Neuronal stem cell (in vitro differentiated cells): ENCODE data around the gene UNCX.
"Not testable (repeated sequence)": the region's sequence is repeated elsewhere in the genome, so short reads cannot be mapped to it uniquely, and the experiment has no call there.

Source experiments
- DNase-seq: peaks from one replicate; pipeline ENCODE4 v3.0.0-alpha.2; 2013; ENCODE audit warnings: low spot score
- H2AFZ ChIP-seq: one replicate; pipeline ENCODE4 v1.6.1; 2013; ENCODE audit warnings: mild to moderate bottlenecking, low read length, inconsistent platforms
- H2AK5ac ChIP-seq: 2 replicates; pipeline ENCODE4 v1.6.1; 2013; ENCODE audit warnings: low read depth, mild to moderate bottlenecking, inconsistent platforms, low read length, moderate library complexity, mixed read lengths
- H2BK120ac ChIP-seq: 2 replicates; pipeline ENCODE4 v1.6.1; 2013; ENCODE audit warnings: low read depth, mild to moderate bottlenecking, inconsistent platforms, low read length, moderate library complexity, mixed read lengths
- H2BK12ac ChIP-seq: one replicate; pipeline ENCODE4 v1.6.1; 2013; ENCODE audit warnings: low read length, inconsistent platforms
- H2BK15ac ChIP-seq: 2 replicates; pipeline ENCODE4 v1.6.1; 2013; ENCODE audit warnings: mild to moderate bottlenecking, low read length, inconsistent platforms, mixed read lengths
- H2BK5ac ChIP-seq: one replicate; pipeline ENCODE4 v1.6.1; 2013; ENCODE audit warnings: inconsistent platforms, mild to moderate bottlenecking, low read length, moderate library complexity
- H3K14ac ChIP-seq: one replicate; pipeline ENCODE4 v1.6.1; 2013; ENCODE audit warnings: low read length, inconsistent platforms
- H3K18ac ChIP-seq: 2 replicates; pipeline ENCODE4 v1.6.1; 2013; ENCODE audit warnings: low read length, inconsistent platforms
- H3K23ac ChIP-seq: 2 replicates; pipeline ENCODE4 v1.6.1; 2013; ENCODE audit warnings: low read depth, mild to moderate bottlenecking, mixed read lengths, low read length, inconsistent platforms; ENCODE audit not compliant: poor library complexity
- H3K27ac ChIP-seq: replicated peaks from 3 replicates; pipeline ENCODE4 v1.5.1; 2013; ENCODE audit warnings: low read length, inconsistent platforms
- H3K27me3 ChIP-seq, 3 experiments: 2 replicates each; pipeline ENCODE4 v1.6.1; 2013; ENCODE audit warnings: low read length in 3 of 3, mild to moderate bottlenecking in 2 of 3, inconsistent platforms in 1 of 3, low read depth in 1 of 3, mixed read lengths in 1 of 3, moderate library complexity in 1 of 3; ENCODE audit not compliant: control insufficient read depth in 3 of 3, insufficient read depth in 3 of 3
- H3K36me3 ChIP-seq, 2 donors: replicated peaks in 1 of 2; 2 replicates each; pipeline ENCODE4 v1.6.1; 2013; ENCODE audit warnings: low read length in 2 of 2; ENCODE audit not compliant: control insufficient read depth in 2 of 2, insufficient read depth in 2 of 2
- H3K4ac ChIP-seq: 2 replicates; pipeline ENCODE4 v1.6.1; 2013; ENCODE audit warnings: inconsistent platforms, mild to moderate bottlenecking, low read length, moderate library complexity
- H3K4me1 ChIP-seq, 2 donors: 1 replicate in 1 of 2; 2 replicates in 1 of 2; pipeline ENCODE4 v1.6.1; 2013; ENCODE audit warnings: low read length in 2 of 2, low read depth in 1 of 2; ENCODE audit not compliant: control insufficient read depth in 2 of 2, insufficient read depth in 1 of 2
- H3K4me2 ChIP-seq: one replicate; pipeline ENCODE4 v1.6.1; 2013; ENCODE audit warnings: mild to moderate bottlenecking, low read length, inconsistent platforms; ENCODE audit not compliant: insufficient read depth, poor library complexity, severe bottlenecking
- H3K4me3 ChIP-seq, 2 donors: 2 replicates each; pipeline ENCODE4 v1.5.1; 2013; ENCODE audit warnings: low read length in 2 of 2, mild to moderate bottlenecking in 2 of 2, inconsistent platforms in 1 of 2, moderate library complexity in 1 of 2
- H3K79me1 ChIP-seq: one replicate; pipeline ENCODE4 v1.6.1; 2013; ENCODE audit warnings: low read depth, mild to moderate bottlenecking, inconsistent platforms, low read length, moderate library complexity
- H3K9ac ChIP-seq: one replicate; pipeline ENCODE4 v1.6.1; 2013; ENCODE audit warnings: mild to moderate bottlenecking, low read depth, low read length, inconsistent platforms; ENCODE audit not compliant: poor library complexity
- H3K9me3 ChIP-seq, 2 donors: replicated peaks in 1 of 2; 2 replicates each; pipeline versions ENCODE3 to v1.6.1; 2013; ENCODE audit warnings: low read length in 2 of 2, mild to moderate bottlenecking in 2 of 2, inconsistent platforms in 1 of 2, low read depth in 1 of 2, mixed read lengths in 1 of 2, moderate library complexity in 1 of 2; ENCODE audit not compliant: control insufficient read depth in 2 of 2, insufficient read depth in 1 of 2
- H4K8ac ChIP-seq: one replicate; pipeline ENCODE4 v1.6.1; 2013; ENCODE audit warnings: low read depth, mild to moderate bottlenecking, inconsistent platforms, low read length, moderate library complexity
- H4K91ac ChIP-seq: one replicate; pipeline ENCODE4 v1.6.1; 2013; ENCODE audit warnings: low read length, low read depth, mild to moderate bottlenecking, inconsistent platforms; ENCODE audit not compliant: poor library complexity
- WGBS, 2 donors: extraction: QIAGEN DNeasy Blood & Tissue Kit; methylation state at CpG; one replicate each; pipeline ENCODE4 v1.1.7; 2013; ENCODE audit warnings: missing lambda C conversion rate in 2 of 2, mixed read lengths in 1 of 2; ENCODE audit not compliant: insufficient read length in 2 of 2, insufficient replicate concordance in 1 of 2; ENCODE audit errors: extremely low coverage in 2 of 2; 5-methylcytosine and 5-hydroxymethylcytosine counted together

UNCX gene

GRCh38 chr7:1279041-1279440 is 46.4 kb downstream of the UNCX start:
- H3K4me2 ChIP-seq: no peak overlapping the region
- no peaks in the 10 kb centered on the region for H3K36me3 ChIP-seq
- no peak overlapping the region for H3K4me3 ChIP-seq
- peak overlapping the region; percentile 19 for H2AK5ac ChIP-seq
- no peak overlapping the region for H3K4ac ChIP-seq
- no peak overlapping the region for H3K23ac ChIP-seq
- no peak overlapping the region for H4K91ac ChIP-seq
- no peak overlapping the region for H2BK5ac ChIP-seq
- no peak overlapping the region for H4K8ac ChIP-seq
- no peak overlapping the region for H3K14ac ChIP-seq
- H3K18ac ChIP-seq: no peak overlapping the region
- peak overlapping the region; percentile 55 for H2BK15ac ChIP-seq
- peak overlapping the region; percentile 50 for H3K9ac ChIP-seq
- H2BK120ac ChIP-seq: no peak overlapping the region
- no peak overlapping the region for H2BK12ac ChIP-seq
- no CpG with 5 or more reads among the region's 16 CpGs for WGBS, 2 donors
- H3K79me1 ChIP-seq: peaks cover 2% of the 10 kb centered on the region
- no peak for DNase-seq
- H3K9me3 ChIP-seq: peaks cover 0 to 5% of the 10 kb centered on the region in 2 donors
- H3K27ac ChIP-seq: no peak overlapping the region
- H2AFZ ChIP-seq: no peak overlapping the region
- peaks cover 0 to 2% (median 0%) of the 10 kb centered on the region in 3 experiments for H3K27me3 ChIP-seq
- H3K4me1 ChIP-seq: peaks cover 0 to 3% of the 10 kb centered on the region in 2 donors

GRCh38 chr7:1279895-1280294 is 47.2 kb downstream of the UNCX start:
- H2BK12ac ChIP-seq, H3K4me2 ChIP-seq, H2BK5ac ChIP-seq, H2BK15ac ChIP-seq, DNase-seq, H3K14ac ChIP-seq, H2AK5ac ChIP-seq, H3K9ac ChIP-seq, H3K36me3 ChIP-seq, H4K91ac ChIP-seq, H3K4me3 ChIP-seq, H3K23ac ChIP-seq, H3K79me1 ChIP-seq, H4K8ac ChIP-seq, H3K18ac ChIP-seq, H3K9me3 ChIP-seq, H3K4ac ChIP-seq, H3K27ac ChIP-seq, H2BK120ac ChIP-seq, H2AFZ ChIP-seq, H3K4me1 ChIP-seq: not testable (repeated sequence)
- no CpG with 5 or more reads among the region's 4 CpGs for WGBS, 2 donors
- peaks cover 0 to 10% (median 0%) of the 10 kb centered on the region in 3 experiments for H3K27me3 ChIP-seq

GRCh38 chr7:1281068-1281467 is 48.4 kb downstream of the UNCX start:
- Histone ChIP-seq H3K9ac (no peak overlapping the region), H2BK5ac (no peak overlapping the region), H3K79me1 (no peaks in the 10 kb centered on the region), H4K91ac (no peak overlapping the region), H2AFZ (no peak overlapping the region), H3K27ac (no peak overlapping the region), H3K27me3 (peaks cover 0 to 21% (median 0%) of the 10 kb centered on the region in 3 experiments), H4K8ac (no peak overlapping the region), H3K4me3 (no peak overlapping the region), H3K14ac (no peak overlapping the region), H3K23ac (no peak overlapping the region), H3K18ac (no peak overlapping the region), H3K36me3 (no peaks in the 10 kb centered on the region), H2BK12ac (no peak overlapping the region), H2AK5ac (no peak overlapping the region), H3K4ac (no peak overlapping the region), H3K4me2 (no peak overlapping the region), H2BK15ac (no peak overlapping the region), H3K4me1 (no peaks in the 10 kb centered on the region), H2BK120ac (no peak overlapping the region), H3K9me3 (peaks cover 0 to 5% of the 10 kb centered on the region in 2 donors)
- no CpG with 5 or more reads among the region's 13 CpGs for WGBS, 2 donors
- no peak for DNase-seq

- Histone ChIP-seq H3K79me1 (no peaks in the 10 kb centered on the region), H2AFZ (no peak overlapping the region), H3K27ac (no peak overlapping the region), H3K4me1 (no peaks in the 10 kb centered on the region), H3K23ac (no peak overlapping the region), H2BK12ac (no peak overlapping the region), H2BK120ac (no peak overlapping the region), H2AK5ac (no peak overlapping the region), H2BK5ac (no peak overlapping the region), H3K18ac (no peak overlapping the region), H4K8ac (no peak overlapping the region), H3K4ac (no peak overlapping the region), H3K27me3 (peaks cover 0 to 37% (median 0%) of the 10 kb centered on the region in 3 experiments), H3K36me3 (no peaks in the 10 kb centered on the region), H3K14ac (no peak overlapping the region), H4K91ac (no peak overlapping the region), H3K4me3 (no peak overlapping the region), H3K4me2 (no peak overlapping the region), H3K9ac (no peak overlapping the region), H2BK15ac (no peak overlapping the region), H3K9me3 (no peaks in the 10 kb centered on the region)
- no CpG with 5 or more reads among the region's 5 CpGs for WGBS, 2 donors
- no peak for DNase-seq
Observed at GRCh38 chr7:1282679-1283078, 50.0 kb downstream of the UNCX start.
